A549 (cell line): ENCODE results near the gene RCOR2. TPM values are rescaled to one million over a fixed set of nuclear protein-coding genes. Genes with fewer than 3 reads are reported as not detected.

Source experiments
- ATAC-seq, 2 experiments: fragments of 200-7000 bp in 1 of 2; fragments of >200 bp in 1 of 2; cut with Nextera tagmentation in 1 of 2; cut with Tn5 transposase in 1 of 2; 3 replicates each; pipeline versions ENCODE4 v1.8.0 to v1.9.1; 2018 to 2020; ENCODE audit warnings: mild to moderate bottlenecking in 1 of 2, moderate library complexity in 1 of 2
- CTCF ChIA-PET: fragments of 300-600 bp; sonication (Branson Sonifier 250); formaldehyde crosslinking; extraction: SDS; loops from one replicate; lab custom pipeline; 2021; ENCODE audit warnings: antibody characterized with exemption, inconsistent platforms; lab: Yijun Ruan, JAX
- POLR2A ChIA-PET: fragments of 350-600 bp; formaldehyde crosslinking; extraction: SDS; loops from one replicate; lab custom pipeline; 2021; ENCODE audit warnings: antibody characterized with exemption, inconsistent platforms; lab: Yijun Ruan, JAX
- DNase-seq, 2 experiments: peaks; one replicate each; pipeline versions ENCODE4 v3.0.0 to v3.0.0-alpha.2; 2011 to 2016; ENCODE audit warnings: low read depth in 1 of 2, low spot score in 1 of 2
- FAIRE-seq: peaks from 2 replicates; lab custom pipeline; 2011; peaks lifted over from hg19 to GRCh38; lab: Jason Lieb, UNC
- H3K27ac ChIP-seq, 2 experiments: fragments of >200 bp; sonication (Bioruptor Twin); formaldehyde crosslinking; 3 replicates each; pipeline ENCODE4 v1.5.1; 2016 to 2017
- H3K4me1 ChIP-seq: fragments of >200 bp; sonication (Bioruptor Twin); formaldehyde crosslinking; 3 replicates; pipeline ENCODE4 v1.6.1; 2016
- H3K4me2 ChIP-seq: fragments of >200 bp; sonication (Bioruptor Twin); formaldehyde crosslinking; 3 replicates; pipeline ENCODE4 v1.6.1; 2016
- H3K4me3 ChIP-seq: fragments of >200 bp; sonication (Bioruptor Twin); formaldehyde crosslinking; 3 replicates; pipeline ENCODE4 v1.5.1; 2016
- H3K9me3 ChIP-seq: fragments of >200 bp; sonication (Bioruptor Twin); formaldehyde crosslinking; 3 replicates; pipeline ENCODE4 v1.6.1; 2016
- CBX2 ChIP-seq: fragments of 200-600 bp; sonication (generic); IDR thresholded peaks from 2 replicates; pipeline ENCODE4 v1.6.1; 2016; ENCODE audit warnings: low read depth, mild to moderate bottlenecking, borderline replicate concordance
- CEBPB ChIP-seq, 2 experiments: fragments of >200 bp in 1 of 2; sonication (Bioruptor Twin) in 1 of 2; formaldehyde crosslinking in 1 of 2; IDR thresholded peaks; 2 replicates each; pipeline ENCODE4 v1.6.1; 2012 to 2016
- CHD2 ChIP-seq: fragments of 150-350 bp; IDR thresholded peaks from 2 replicates; pipeline ENCODE4 v1.6.1; 2014; ENCODE audit warnings: low read length; ENCODE audit not compliant: partially characterized antibody
- CHD4 ChIP-seq: fragments of 200-600 bp; sonication (generic); IDR thresholded peaks from 2 replicates; pipeline ENCODE4 v1.6.1; 2016; ENCODE audit warnings: antibody characterized with exemption, mild to moderate bottlenecking, borderline replicate concordance
- EP300 ChIP-seq, 2 experiments: fragments of >200 bp; sonication (Bioruptor Twin); formaldehyde crosslinking; IDR thresholded peaks; 2 replicates in 1 of 2; 3 replicates in 1 of 2; pipeline ENCODE4 v1.6.1; 2016 to 2017
- FOSL2 ChIP-seq, 2 experiments: fragments of 450-650 bp in 1 of 2; fragments of >200 bp in 1 of 2; sonication (Bioruptor Twin) in 1 of 2; formaldehyde crosslinking; IDR thresholded peaks; 2 replicates each; pipeline versions ENCODE4 v1.5.0 to v1.6.1; 2016 to 2020; ENCODE audit warnings: mild to moderate bottlenecking in 1 of 2, moderate library complexity in 1 of 2
- GATA3 ChIP-seq: IDR thresholded peaks from 2 replicates; pipeline ENCODE4 v1.6.1; 2012; ENCODE audit warnings: borderline replicate concordance
- HEYL ChIP-seq: fragments of 250-450 bp; sonication (Bioruptor Pico); IDR thresholded peaks from 2 replicates; pipeline ENCODE4 v1.8.0; 2021; ENCODE audit warnings: mild to moderate bottlenecking, moderate library complexity
- HOXB13 ChIP-seq: fragments of 250-450 bp; sonication (Bioruptor Pico); IDR thresholded peaks from 2 replicates; pipeline ENCODE4 v1.5.0; 2020; ENCODE audit warnings: low read depth, mild to moderate bottlenecking, moderate library complexity
- HOXB5 ChIP-seq: fragments of 250-450 bp; sonication (Bioruptor Pico); IDR thresholded peaks from 2 replicates; pipeline ENCODE4 v1.5.0; 2020; ENCODE audit warnings: mild to moderate bottlenecking, moderate library complexity
- JUN ChIP-seq, 2 experiments: fragments of >200 bp; sonication (Bioruptor Twin); formaldehyde crosslinking; IDR thresholded peaks; 2 replicates in 1 of 2; 3 replicates in 1 of 2; pipeline ENCODE4 v1.6.1; 2016 to 2017
- JUNB ChIP-seq: fragments of >200 bp; sonication (Bioruptor Twin); formaldehyde crosslinking; IDR thresholded peaks from 2 replicates; pipeline ENCODE4 v1.6.1; 2016
- NPAS2 ChIP-seq: fragments of 250-450 bp; sonication (Bioruptor Pico); IDR thresholded peaks from 2 replicates; pipeline ENCODE4 v1.8.0; 2022; ENCODE audit warnings: mild to moderate bottlenecking, moderate library complexity, borderline replicate concordance
- NR3C1 ChIP-seq: fragments of >200 bp; sonication (Bioruptor Twin); formaldehyde crosslinking; IDR thresholded peaks from 3 replicates; pipeline ENCODE4 v1.6.1; 2017
- POLR2AphosphoS2 ChIP-seq: conservative IDR thresholded peaks from 2 replicates; pipeline ENCODE4 v1.6.1; 2012; ENCODE audit warnings: low read length, improper control_type of control experiment, inconsistent platforms
- RARB ChIP-seq: fragments of 250-450 bp; sonication (Bioruptor Pico); IDR thresholded peaks from 2 replicates; pipeline ENCODE4 v1.8.0; 2021; ENCODE audit warnings: mild to moderate bottlenecking, moderate library complexity
- RFX5 ChIP-seq: fragments of 450-650 bp; IDR thresholded peaks from 2 replicates; pipeline ENCODE4 v1.7.1; 2014; ENCODE audit warnings: antibody characterized with exemption, mild to moderate bottlenecking, moderate library complexity
- RNF2 ChIP-seq: fragments of 200-600 bp; sonication (generic); IDR thresholded peaks from 2 replicates; pipeline ENCODE4 v1.6.1; 2016; ENCODE audit warnings: low read depth, mild to moderate bottlenecking, antibody characterized with exemption, moderate library complexity, borderline replicate concordance
- ZFP36 ChIP-seq: fragments of 450-650 bp; IDR thresholded peaks from 2 replicates; pipeline ENCODE4 v1.6.1; 2014; ENCODE audit warnings: borderline replicate concordance; ENCODE audit not compliant: partially characterized antibody
- ZNF302 ChIP-seq: fragments of 250-450 bp; sonication (Bioruptor Pico); IDR thresholded peaks from 2 replicates; pipeline ENCODE4 v1.9.0; 2021; ENCODE audit warnings: inconsistent platforms, mild to moderate bottlenecking, moderate library complexity
- whole genome bisulfite sequencing: methylation state at CpG from one replicate; pipeline ENCODE4 v1.1.6; 2017; ENCODE audit errors: missing lambda C conversion rate; 5-methylcytosine and 5-hydroxymethylcytosine counted together
- polyA plus RNA-seq, 4 experiments: library from polyadenylated mRNA; depleted of rRNA in 3 of 4; stranded (reverse); fragments of >200 nt; fragmentation: RNase III in 1 of 4; extraction: RNeasy Plus Mini Kit Qiagen cat#74134 plus additional on column Dnase treatment in 1 of 4; gene quantifications; 2 replicates in 3 of 4; 3 replicates in 1 of 4; pipeline ENCODE4 v1.2.3, GENCODE V29; 2011 to 2017
- TF ChIP-seq, protein P1 (sequence below): fragments of >200 bp; sonication (Bioruptor Twin); formaldehyde crosslinking; IDR thresholded peaks from 3 replicates; pipeline ENCODE4 v1.6.1; 2016
- TF ChIP-seq, protein P2 (sequence below): IDR thresholded peaks from 2 replicates; pipeline ENCODE4 v1.6.1; 2012; ENCODE audit warnings: low read depth, borderline replicate concordance
- TF ChIP-seq, protein P3 (sequence below): IDR thresholded peaks from 2 replicates; pipeline ENCODE4 v1.6.1; 2012

Gene RCOR2
- polyA plus RNA-seq, 2 of the 4 experiments (the other 2 are of a cell fraction): 0.46 to 2.5 TPM

DNA sequence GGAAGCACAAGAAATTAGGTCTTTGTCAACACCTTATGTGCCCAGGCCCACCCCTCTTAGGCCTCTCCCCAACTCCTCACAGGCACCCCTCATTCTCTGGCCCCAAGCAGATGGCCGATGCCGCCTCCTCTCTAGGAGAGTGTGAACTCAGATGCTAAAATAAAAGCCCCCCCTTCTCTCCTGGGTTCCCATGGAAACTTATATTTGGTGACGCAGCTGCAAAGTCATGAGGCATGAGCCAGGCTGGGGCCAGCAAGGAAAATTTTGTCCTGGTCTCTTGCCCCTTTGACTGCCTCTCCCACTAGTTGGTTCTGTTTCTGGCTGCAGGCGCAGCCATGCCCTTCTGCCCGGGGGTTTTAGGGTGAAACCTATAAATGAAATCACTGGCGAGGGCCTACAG lies 11.8 kb downstream of the RCOR2 start:
- H3K4me2 ChIP-seq: no peak overlapping the region
- 94% methylated on average over 6 of the region's 6 CpGs for WGBS
- ChIA-PET POLR2A (no interaction called here), CTCF (interaction anchor here (2.8 to 8.7 kb wide), 2 partner anchors 10 to 67 kb away, joined by 16 to 58 read pairs; partner anchors contain the start of gene MARK2)
- H3K9me3 ChIP-seq: no peaks in the 10 kb centered on the region
- no peak overlapping the region for H3K4me3 ChIP-seq
- TF ChIP-seq GATA3: no peak
- TF ChIP-seq FOSL2 (IDR thresholded peaks at IDR 0.05): no peak
- no peak for TF ChIP-seq FOSL2 (CRISPR knock-in tag; IDR thresholded peaks at IDR 0.05)
- TF ChIP-seq RNF2: no peak
- TF ChIP-seq, protein P1, sequence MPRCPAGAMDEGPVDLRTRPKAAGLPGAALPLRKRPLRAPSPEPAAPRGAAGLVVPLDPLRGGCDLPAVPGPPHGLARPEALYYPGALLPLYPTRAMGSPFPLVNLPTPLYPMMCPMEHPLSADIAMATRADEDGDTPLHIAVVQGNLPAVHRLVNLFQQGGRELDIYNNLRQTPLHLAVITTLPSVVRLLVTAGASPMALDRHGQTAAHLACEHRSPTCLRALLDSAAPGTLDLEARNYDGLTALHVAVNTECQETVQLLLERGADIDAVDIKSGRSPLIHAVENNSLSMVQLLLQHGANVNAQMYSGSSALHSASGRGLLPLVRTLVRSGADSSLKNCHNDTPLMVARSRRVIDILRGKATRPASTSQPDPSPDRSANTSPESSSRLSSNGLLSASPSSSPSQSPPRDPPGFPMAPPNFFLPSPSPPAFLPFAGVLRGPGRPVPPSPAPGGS: no peak
- TF ChIP-seq ZNF302 (CRISPR knock-in tag): no peak
- no peak for TF ChIP-seq CHD2
- TF ChIP-seq CBX2: no peak
- TF ChIP-seq JUNB: no peak
- no peak for TF ChIP-seq ZFP36
- TF ChIP-seq HOXB13: no peak
- TF ChIP-seq HOXB5 (CRISPR knock-in tag): no peak
- no peak for TF ChIP-seq CHD4
- no peak for TF ChIP-seq CEBPB (IDR thresholded peaks at IDR 0.05)
- no peak for TF ChIP-seq EP300 (IDR thresholded peaks at IDR 0.05)
- TF ChIP-seq RARB (CRISPR knock-in tag): no peak
- no peak for TF ChIP-seq HEYL
- TF ChIP-seq RFX5: no peak
- DNase-seq: no peak
- FAIRE-seq: no peak
- H3K4me1 ChIP-seq: 0 out of 3 replicates have a peak, but pooled peaks cover 4% of the 10 kb centered on the region
- no peak overlapping the region for H3K27ac ChIP-seq
- ATAC-seq: no peak

DNA sequence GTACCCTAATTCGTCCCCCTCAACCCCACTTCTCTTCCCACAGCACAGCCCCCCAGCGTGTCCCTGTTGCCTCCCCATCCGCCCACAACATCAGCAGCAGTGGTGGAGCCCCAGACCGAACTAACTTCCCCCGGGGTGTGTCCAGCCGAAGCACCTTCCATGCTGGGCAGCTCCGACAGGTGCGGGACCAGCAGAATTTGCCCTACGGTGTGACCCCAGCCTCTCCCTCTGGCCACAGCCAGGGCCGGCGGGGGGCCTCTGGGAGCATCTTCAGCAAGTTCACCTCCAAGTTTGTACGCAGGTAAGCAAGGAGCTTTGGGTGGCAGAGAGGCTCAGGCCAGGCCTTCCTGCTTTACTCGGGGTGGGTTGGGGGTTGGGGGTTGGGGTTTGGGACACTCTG lies 12.2 kb downstream of the RCOR2 start:
- CTCF ChIA-PET: interaction anchor here (2.8 to 8.7 kb wide), 2 partner anchors 10 to 67 kb away, joined by 16 to 58 read pairs; partner anchors contain the start of gene MARK2
- no peak for TF ChIP-seq POLR2AphosphoS2
- TF ChIP-seq, protein P2, sequence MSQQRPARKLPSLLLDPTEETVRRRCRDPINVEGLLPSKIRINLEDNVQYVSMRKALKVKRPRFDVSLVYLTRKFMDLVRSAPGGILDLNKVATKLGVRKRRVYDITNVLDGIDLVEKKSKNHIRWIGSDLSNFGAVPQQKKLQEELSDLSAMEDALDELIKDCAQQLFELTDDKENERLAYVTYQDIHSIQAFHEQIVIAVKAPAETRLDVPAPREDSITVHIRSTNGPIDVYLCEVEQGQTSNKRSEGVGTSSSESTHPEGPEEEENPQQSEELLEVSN: no peak
- ATAC-seq: no peak
- Histone ChIP-seq H3K4me1 (0 out of 3 replicates have a peak, but pooled peaks cover 2% of the 10 kb centered on the region), H3K4me3 (no peak overlapping the region), H3K9me3 (no peaks in the 10 kb centered on the region), H3K4me2 (no peak overlapping the region), H3K27ac (no peak overlapping the region)
- FAIRE-seq: no peak
- POLR2A ChIA-PET: no interaction called here
- DNase-seq: no peak
- 95% methylated on average over 12 of the region's 13 CpGs for WGBS

DNA sequence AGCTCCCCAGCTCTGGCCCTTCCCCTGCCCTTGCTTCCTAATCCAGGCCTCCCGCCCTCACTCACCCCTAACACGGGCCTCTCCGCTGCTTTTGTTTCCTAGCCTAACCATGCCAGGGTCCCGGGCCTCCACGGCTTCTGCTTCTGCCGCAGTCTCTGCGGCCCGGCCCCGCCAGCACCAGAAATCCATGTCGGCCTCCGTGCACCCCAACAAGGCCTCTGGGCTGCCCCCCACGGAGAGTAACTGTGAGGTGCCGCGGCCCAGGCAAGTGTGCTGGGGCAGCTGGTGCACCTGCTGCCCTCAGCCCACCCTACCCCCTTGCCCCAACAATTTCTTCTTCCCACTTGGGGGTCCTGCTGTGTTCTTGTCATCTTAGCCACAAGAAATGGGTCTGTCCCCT lies 13.1 kb downstream of the RCOR2 start:
- CTCF ChIA-PET: interaction anchor here (2.1 to 8.7 kb wide), 2 partner anchors 42 to 66 kb away, joined by 9 to 58 read pairs; partner anchors contain the start of gene MARK2
- H3K9me3 ChIP-seq: no peaks in the 10 kb centered on the region
- TF ChIP-seq CHD4 (no peak), NPAS2 (no peak), RARB (CRISPR knock-in tag) (no peak), JUNB (no peak), NR3C1 (no peak), RFX5 (no peak), JUN (IDR thresholded peaks at IDR 0.05) (no peak)
- TF ChIP-seq, protein P3, sequence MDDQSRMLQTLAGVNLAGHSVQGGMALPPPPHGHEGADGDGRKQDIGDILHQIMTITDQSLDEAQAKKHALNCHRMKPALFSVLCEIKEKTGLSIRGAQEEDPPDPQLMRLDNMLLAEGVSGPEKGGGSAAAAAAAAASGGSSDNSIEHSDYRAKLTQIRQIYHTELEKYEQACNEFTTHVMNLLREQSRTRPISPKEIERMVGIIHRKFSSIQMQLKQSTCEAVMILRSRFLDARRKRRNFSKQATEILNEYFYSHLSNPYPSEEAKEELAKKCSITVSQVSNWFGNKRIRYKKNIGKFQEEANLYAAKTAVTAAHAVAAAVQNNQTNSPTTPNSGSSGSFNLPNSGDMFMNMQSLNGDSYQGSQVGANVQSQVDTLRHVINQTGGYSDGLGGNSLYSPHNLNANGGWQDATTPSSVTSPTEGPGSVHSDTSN: no peak
- ATAC-seq (no peak), FAIRE-seq (no peak), DNase-seq (no peak)
- H3K27ac ChIP-seq: no peak overlapping the region; a peak in 1 of 6 replicates
- 93% methylated on average over 14 of the region's 14 CpGs for WGBS
- H3K4me1 ChIP-seq: no peaks in the 10 kb centered on the region
- no peak overlapping the region for H3K4me2 ChIP-seq
- H3K4me3 ChIP-seq: no peak overlapping the region
- POLR2A ChIA-PET: no interaction called here
